HepG2 (cell line): ENCODE data around the gene LRRC3C. TPM values are rescaled to one million over a fixed set of nuclear protein-coding genes. Genes with fewer than 3 reads are reported as not detected.

Experiments used
- CAMTA2 ChIP-seq: sonication (generic); formaldehyde crosslinking; IDR thresholded peaks from 2 replicates; pipeline ENCODE4 v1.4.0; 2020; ENCODE audit warnings: mild to moderate bottlenecking, missing genetic modification reagents, borderline replicate concordance
- DNMT3B ChIP-seq: conservative IDR thresholded peaks from 2 replicates; pipeline ENCODE4 v1.6.1; 2016; ENCODE audit warnings: missing biosample characterization, control low read depth
- GATAD1 ChIP-seq: IDR thresholded peaks from 2 replicates; pipeline ENCODE4 v1.6.1; 2016; ENCODE audit warnings: missing genetic modification reagents, missing compliant biosample characterization
- HOXA3 ChIP-seq: sonication (generic); formaldehyde crosslinking; IDR thresholded peaks from 2 replicates; pipeline ENCODE4 v1.5.0; 2020; ENCODE audit warnings: missing genetic modification reagents
- MED13 ChIP-seq: sonication (generic); formaldehyde crosslinking; IDR thresholded peaks from 2 replicates; pipeline ENCODE4 v1.5.0; 2020; ENCODE audit warnings: missing genetic modification reagents
- MEF2D ChIP-seq: sonication (generic); formaldehyde crosslinking; IDR thresholded peaks from 2 replicates; pipeline ENCODE4 v1.5.1; 2020; ENCODE audit warnings: mild to moderate bottlenecking, missing genetic modification reagents
- WIZ ChIP-seq: sonication (generic); formaldehyde crosslinking; IDR thresholded peaks from 2 replicates; pipeline ENCODE4 v1.5.1; 2020; ENCODE audit warnings: mild to moderate bottlenecking, missing genetic modification reagents
- ZNF326 ChIP-seq: sonication (generic); formaldehyde crosslinking; IDR thresholded peaks from 2 replicates; pipeline ENCODE4 v1.4.0; 2020; ENCODE audit warnings: missing genetic modification reagents, borderline replicate concordance
- ZNF430 ChIP-seq: sonication (generic); formaldehyde crosslinking; IDR thresholded peaks from 2 replicates; pipeline ENCODE4 v1.9.0; 2021; ENCODE audit warnings: mild to moderate bottlenecking, missing genetic modification reagents
- ZNF577 ChIP-seq: sonication (generic); formaldehyde crosslinking; IDR thresholded peaks from 2 replicates; pipeline ENCODE4 v1.4.0; 2020; ENCODE audit warnings: mild to moderate bottlenecking, low read depth, missing genetic modification reagents, borderline replicate concordance
- polyA plus RNA-seq, 8 experiments: library from polyadenylated mRNA; depleted of rRNA in 3 of 8; stranded (reverse) in 7 of 8; unstranded in 1 of 8; fragments of >200 nt; fragmentation: Illumina TruSeq in 4 of 8; extraction: Trizol in 4 of 8; gene quantifications; 2 replicates each; pipeline versions ENCODE4 v1.2.1 to v1.2.3, GENCODE V29; 2011 to 2016; ENCODE audit warnings: low read depth in 4 of 8, missing spikeins in 1 of 8, mixed read lengths in 1 of 8; ENCODE audit not compliant: insufficient read depth in 1 of 8
- total RNA-seq, 5 experiments: library from RNA; depleted of rRNA; stranded (reverse); fragments of >200 nt; fragmentation: Illumina TruSeq; extraction: Trizol; gene quantifications; 2 replicates each; pipeline ENCODE4 v1.2.3, GENCODE V29; 2016; ENCODE audit warnings: low read depth in 1 of 5
- TF ChIP-seq, protein P1 (sequence below): sonication (generic); formaldehyde crosslinking; IDR thresholded peaks from 2 replicates; pipeline ENCODE4 v1.4.0; 2020; ENCODE audit warnings: missing genetic modification reagents, mild to moderate bottlenecking, borderline replicate concordance
- TF ChIP-seq, protein P2 (sequence below): sonication (generic); formaldehyde crosslinking; IDR thresholded peaks from 2 replicates; pipeline ENCODE4 v1.9.0; 2021; ENCODE audit warnings: missing genetic modification reagents, borderline replicate concordance
- TF ChIP-seq, protein P3 (sequence below): sonication (generic); formaldehyde crosslinking; conservative IDR thresholded peaks from 2 replicates; pipeline ENCODE4 v1.4.0; 2020; ENCODE audit warnings: missing genetic modification reagents
- TF ChIP-seq, protein P4 (sequence below): sonication (generic); formaldehyde crosslinking; IDR thresholded peaks from 2 replicates; pipeline ENCODE4 v1.5.1; 2020; ENCODE audit warnings: mild to moderate bottlenecking, missing genetic modification reagents, moderate library complexity
- TF ChIP-seq, protein P5 (sequence below): sonication (generic); formaldehyde crosslinking; IDR thresholded peaks from 2 replicates; pipeline ENCODE4 v1.5.1; 2020; ENCODE audit warnings: missing genetic modification reagents, mild to moderate bottlenecking, borderline replicate concordance
- TF ChIP-seq, protein P6 (sequence below): IDR thresholded peaks from 2 replicates; pipeline ENCODE4 v1.6.1; 2016; ENCODE audit warnings: mild to moderate bottlenecking, missing biosample characterization, missing genetic modification reagents

Gene LRRC3C
- total and polyA plus RNA-seq, 2 of the 13 experiments (the other 11 are each of a cell fraction or from before 2014, with no cell fraction given): 0.17 TPM; not detected in 1

DNA sequence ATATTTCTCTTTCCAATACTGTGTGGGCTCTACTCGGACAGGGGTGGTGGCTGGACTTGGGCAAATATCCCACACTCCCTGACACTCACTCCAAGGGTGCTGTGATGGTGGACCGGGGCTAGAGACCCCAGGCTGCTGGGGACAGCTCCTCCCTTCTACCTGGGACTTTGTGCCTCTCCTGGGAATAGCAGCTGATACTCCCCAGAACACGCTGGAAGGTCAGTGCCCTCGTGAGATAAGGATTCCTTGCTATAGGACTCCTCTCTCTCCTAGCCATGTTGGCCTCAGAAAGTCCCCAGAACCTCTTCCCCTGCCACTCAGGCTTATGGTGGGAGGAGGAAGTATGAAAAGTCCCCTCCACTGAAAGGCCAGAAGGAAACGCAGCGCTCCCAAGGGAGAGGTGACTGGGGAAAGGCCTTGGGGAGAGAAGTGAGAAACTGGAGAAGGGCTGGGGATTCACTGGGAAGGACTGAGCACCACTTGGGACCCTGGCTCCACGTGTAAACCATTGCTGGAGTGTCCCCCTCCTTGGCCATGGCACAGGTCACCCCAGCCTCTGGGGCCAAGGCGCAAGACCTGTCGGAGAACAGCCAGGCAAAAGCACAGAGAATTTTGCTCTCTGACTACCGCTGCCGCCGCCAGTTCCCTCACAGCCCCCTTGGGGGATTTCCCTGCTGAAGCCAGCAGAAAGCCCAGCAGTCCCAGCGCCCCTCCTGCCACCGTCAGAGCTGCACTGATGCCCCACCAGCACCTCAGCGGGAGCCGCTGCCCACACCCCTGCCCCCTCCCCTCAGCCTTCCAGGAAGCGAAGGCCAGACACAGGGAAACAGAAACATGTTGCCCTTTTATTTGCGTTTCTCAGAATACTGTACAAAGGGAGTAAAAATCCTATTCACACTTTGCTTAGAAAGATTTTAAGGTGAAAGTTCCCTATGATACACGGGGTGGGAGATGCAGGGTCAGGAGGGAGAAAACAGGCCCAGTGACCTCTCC, 7.0 kb upstream of the LRRC3C start (continued):
- TF ChIP-seq, protein P1, sequence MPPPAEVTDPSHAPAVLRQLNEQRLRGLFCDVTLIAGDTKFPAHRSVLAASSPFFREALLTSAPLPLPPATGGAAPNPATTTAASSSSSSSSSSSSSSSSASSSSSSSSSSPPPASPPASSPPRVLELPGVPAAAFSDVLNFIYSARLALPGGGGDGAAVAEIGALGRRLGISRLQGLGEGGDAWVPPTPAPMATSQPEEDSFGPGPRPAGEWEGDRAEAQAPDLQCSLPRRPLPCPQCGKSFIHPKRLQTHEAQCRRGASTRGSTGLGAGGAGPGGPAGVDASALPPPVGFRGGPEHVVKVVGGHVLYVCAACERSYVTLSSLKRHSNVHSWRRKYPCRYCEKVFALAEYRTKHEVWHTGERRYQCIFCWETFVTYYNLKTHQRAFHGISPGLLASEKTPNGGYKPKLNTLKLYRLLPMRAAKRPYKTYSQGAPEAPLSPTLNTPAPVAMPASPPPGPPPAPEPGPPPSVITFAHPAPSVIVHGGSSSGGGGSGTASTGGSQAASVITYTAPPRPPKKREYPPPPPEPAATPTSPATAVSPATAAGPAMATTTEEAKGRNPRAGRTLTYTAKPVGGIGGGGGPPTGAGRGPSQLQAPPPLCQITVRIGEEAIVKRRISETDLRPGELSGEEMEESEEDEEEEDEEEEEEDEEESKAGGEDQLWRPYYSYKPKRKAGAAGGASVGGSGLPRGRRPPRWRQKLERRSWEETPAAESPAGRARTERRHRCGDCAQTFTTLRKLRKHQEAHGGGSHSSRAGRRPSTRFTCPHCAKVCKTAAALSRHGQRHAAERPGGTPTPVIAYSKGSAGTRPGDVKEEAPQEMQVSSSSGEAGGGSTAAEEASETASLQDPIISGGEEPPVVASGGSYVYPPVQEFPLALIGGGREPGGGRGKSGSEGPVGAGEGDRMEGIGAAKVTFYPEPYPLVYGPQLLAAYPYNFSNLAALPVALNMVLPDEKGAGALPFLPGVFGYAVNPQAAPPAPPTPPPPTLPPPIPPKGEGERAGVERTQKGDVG (CRISPR knock-in tag): peak; percentile 86
- TF ChIP-seq, protein P2, sequence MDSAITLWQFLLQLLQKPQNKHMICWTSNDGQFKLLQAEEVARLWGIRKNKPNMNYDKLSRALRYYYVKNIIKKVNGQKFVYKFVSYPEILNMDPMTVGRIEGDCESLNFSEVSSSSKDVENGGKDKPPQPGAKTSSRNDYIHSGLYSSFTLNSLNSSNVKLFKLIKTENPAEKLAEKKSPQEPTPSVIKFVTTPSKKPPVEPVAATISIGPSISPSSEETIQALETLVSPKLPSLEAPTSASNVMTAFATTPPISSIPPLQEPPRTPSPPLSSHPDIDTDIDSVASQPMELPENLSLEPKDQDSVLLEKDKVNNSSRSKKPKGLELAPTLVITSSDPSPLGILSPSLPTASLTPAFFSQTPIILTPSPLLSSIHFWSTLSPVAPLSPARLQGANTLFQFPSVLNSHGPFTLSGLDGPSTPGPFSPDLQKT (CRISPR knock-in tag): no peak
- TF ChIP-seq CAMTA2 (CRISPR knock-in tag): no peak
- TF ChIP-seq MEF2D (CRISPR knock-in tag): peak; percentile 40; the same call in 1 of the 2 replicates
- TF ChIP-seq DNMT3B: no peak
- TF ChIP-seq, protein P3, sequence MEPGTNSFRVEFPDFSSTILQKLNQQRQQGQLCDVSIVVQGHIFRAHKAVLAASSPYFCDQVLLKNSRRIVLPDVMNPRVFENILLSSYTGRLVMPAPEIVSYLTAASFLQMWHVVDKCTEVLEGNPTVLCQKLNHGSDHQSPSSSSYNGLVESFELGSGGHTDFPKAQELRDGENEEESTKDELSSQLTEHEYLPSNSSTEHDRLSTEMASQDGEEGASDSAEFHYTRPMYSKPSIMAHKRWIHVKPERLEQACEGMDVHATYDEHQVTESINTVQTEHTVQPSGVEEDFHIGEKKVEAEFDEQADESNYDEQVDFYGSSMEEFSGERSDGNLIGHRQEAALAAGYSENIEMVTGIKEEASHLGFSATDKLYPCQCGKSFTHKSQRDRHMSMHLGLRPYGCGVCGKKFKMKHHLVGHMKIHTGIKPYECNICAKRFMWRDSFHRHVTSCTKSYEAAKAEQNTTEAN: 0 out of 2 replicates have a peak, but pooled peaks have one; percentile 7
- peak; percentile 57; the same call in 1 of the 2 replicates for TF ChIP-seq ZNF430 (CRISPR knock-in tag)
- TF ChIP-seq, protein P4, sequence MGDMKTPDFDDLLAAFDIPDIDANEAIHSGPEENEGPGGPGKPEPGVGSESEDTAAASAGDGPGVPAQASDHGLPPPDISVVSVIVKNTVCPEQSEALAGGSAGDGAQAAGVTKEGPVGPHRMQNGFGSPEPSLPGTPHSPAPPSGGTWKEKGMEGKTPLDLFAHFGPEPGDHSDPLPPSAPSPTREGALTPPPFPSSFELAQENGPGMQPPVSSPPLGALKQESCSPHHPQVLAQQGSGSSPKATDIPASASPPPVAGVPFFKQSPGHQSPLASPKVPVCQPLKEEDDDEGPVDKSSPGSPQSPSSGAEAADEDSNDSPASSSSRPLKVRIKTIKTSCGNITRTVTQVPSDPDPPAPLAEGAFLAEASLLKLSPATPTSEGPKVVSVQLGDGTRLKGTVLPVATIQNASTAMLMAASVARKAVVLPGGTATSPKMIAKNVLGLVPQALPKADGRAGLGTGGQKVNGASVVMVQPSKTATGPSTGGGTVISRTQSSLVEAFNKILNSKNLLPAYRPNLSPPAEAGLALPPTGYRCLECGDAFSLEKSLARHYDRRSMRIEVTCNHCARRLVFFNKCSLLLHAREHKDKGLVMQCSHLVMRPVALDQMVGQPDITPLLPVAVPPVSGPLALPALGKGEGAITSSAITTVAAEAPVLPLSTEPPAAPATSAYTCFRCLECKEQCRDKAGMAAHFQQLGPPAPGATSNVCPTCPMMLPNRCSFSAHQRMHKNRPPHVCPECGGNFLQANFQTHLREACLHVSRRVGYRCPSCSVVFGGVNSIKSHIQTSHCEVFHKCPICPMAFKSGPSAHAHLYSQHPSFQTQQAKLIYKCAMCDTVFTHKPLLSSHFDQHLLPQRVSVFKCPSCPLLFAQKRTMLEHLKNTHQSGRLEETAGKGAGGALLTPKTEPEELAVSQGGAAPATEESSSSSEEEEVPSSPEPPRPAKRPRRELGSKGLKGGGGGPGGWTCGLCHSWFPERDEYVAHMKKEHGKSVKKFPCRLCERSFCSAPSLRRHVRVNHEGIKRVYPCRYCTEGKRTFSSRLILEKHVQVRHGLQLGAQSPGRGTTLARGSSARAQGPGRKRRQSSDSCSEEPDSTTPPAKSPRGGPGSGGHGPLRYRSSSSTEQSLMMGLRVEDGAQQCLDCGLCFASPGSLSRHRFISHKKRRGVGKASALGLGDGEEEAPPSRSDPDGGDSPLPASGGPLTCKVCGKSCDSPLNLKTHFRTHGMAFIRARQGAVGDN (CRISPR knock-in tag): peak; percentile 85
- TF ChIP-seq HOXA3 (CRISPR knock-in tag): no peak; the same call in 1 of the 2 replicates
- TF ChIP-seq ZNF326 (CRISPR knock-in tag): no peak
- no peak for TF ChIP-seq WIZ (CRISPR knock-in tag)
- TF ChIP-seq, protein P5, sequence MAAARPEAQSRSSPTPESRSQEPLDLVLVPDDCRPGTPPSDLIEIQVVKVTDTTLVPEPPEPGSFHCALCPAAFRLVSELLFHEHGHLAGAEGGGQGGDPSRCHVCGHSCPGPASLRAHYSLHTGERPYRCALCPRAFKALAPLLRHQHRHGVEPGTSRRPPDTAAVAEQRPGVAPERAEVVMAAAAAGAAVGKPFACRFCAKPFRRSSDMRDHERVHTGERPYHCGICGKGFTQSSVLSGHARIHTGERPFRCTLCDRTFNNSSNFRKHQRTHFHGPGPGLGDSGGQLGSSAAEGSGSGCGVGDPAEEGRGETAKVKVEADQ (CRISPR knock-in tag): peak; percentile 57; the same call in 1 of the 2 replicates
- no peak for TF ChIP-seq ZNF577 (CRISPR knock-in tag)
- TF ChIP-seq, protein P6, sequence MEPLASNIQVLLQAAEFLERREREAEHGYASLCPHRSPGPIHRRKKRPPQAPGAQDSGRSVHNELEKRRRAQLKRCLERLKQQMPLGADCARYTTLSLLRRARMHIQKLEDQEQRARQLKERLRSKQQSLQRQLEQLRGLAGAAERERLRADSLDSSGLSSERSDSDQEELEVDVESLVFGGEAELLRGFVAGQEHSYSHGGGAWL: no peak; the same call in 1 of the 2 replicates
- 0 out of 2 replicates have a peak, but pooled peaks have one; percentile 19 for TF ChIP-seq GATAD1 (CRISPR knock-in tag)
- TF ChIP-seq MED13: no peak
